A673 (cell line): ENCODE data around the gene ZNF740. TPM values are rescaled to one million over a fixed set of nuclear protein-coding genes. Genes with fewer than 3 reads are reported as not detected.

Experiments
- BruUV-seq: library from RNA; stranded (reverse); fragments of 400-500 nt; replicated peaks from 2 replicates; lab custom pipeline; 2021; lab: Mats Ljungman, UMichigan
- CTCF ChIA-PET: fragments of 300-600 bp; sonication (Branson Sonifier 250); formaldehyde crosslinking; loops from one replicate; lab custom pipeline; 2022; ENCODE audit warnings: antibody characterized with exemption; lab: Charles Lee
- POLR2A ChIA-PET: fragments of 300-600 bp; sonication (Branson Sonifier 250); formaldehyde crosslinking; loops from one replicate; lab custom pipeline; 2022; ENCODE audit warnings: antibody characterized with exemption; ENCODE audit not compliant: low non-redundant PET; lab: Charles Lee
- DNase-seq: peaks from one replicate; pipeline ENCODE4 v3.0.0-alpha.2; 2015; ENCODE audit warnings: low spot score
- H3K27ac ChIP-seq: fragments of 200-600 bp; sonication (generic); 2 replicates; pipeline ENCODE4 v1.5.1; 2016; ENCODE audit warnings: mixed run types, low read depth, mild to moderate bottlenecking, mixed read lengths, antibody characterized with exemption, low read length; ENCODE audit not compliant: poor library complexity, severe bottlenecking
- H3K27me3 ChIP-seq: fragments of 200-600 bp; sonication (generic); replicated peaks from 2 replicates; pipeline ENCODE4 v1.6.1; 2017; ENCODE audit warnings: mixed run types, low read depth, mild to moderate bottlenecking, mixed read lengths, antibody characterized with exemption, low read length; ENCODE audit not compliant: insufficient read depth, poor library complexity
- H3K36me3 ChIP-seq: fragments of 200-600 bp; sonication (generic); 2 replicates; pipeline ENCODE4 v1.6.1; 2016; ENCODE audit warnings: mixed run types, mild to moderate bottlenecking, mixed read lengths, antibody characterized with exemption, low read length; ENCODE audit not compliant: insufficient read depth, poor library complexity, severe bottlenecking
- H3K4me1 ChIP-seq: fragments of 200-600 bp; sonication (generic); 2 replicates; pipeline ENCODE4 v1.6.1; 2017; ENCODE audit warnings: mixed run types, mild to moderate bottlenecking, mixed read lengths, antibody characterized with exemption, low read length; ENCODE audit not compliant: insufficient read depth, poor library complexity, severe bottlenecking
- H3K4me3 ChIP-seq: fragments of 200-600 bp; sonication (generic); 2 replicates; pipeline ENCODE4 v1.5.1; 2016; ENCODE audit warnings: low read depth, mixed run types, mild to moderate bottlenecking, mixed read lengths, low read length; ENCODE audit not compliant: poor library complexity, severe bottlenecking
- H3K9me3 ChIP-seq: fragments of 200-600 bp; sonication (generic); 2 replicates; pipeline ENCODE4 v1.6.1; 2016; ENCODE audit warnings: mixed run types, low read depth, mild to moderate bottlenecking, mixed read lengths, antibody characterized with exemption, low read length; ENCODE audit not compliant: poor library complexity, severe bottlenecking
- EZH2 ChIP-seq: fragments of 200-600 bp; sonication (generic); IDR thresholded peaks from 2 replicates; pipeline ENCODE4 v1.6.1; 2017; ENCODE audit warnings: borderline replicate concordance, low read depth, mild to moderate bottlenecking, mixed read lengths, antibody characterized with exemption, low read length; ENCODE audit not compliant: poor library complexity, severe bottlenecking
- intact Hi-C: fragments of 100-400 bp; cut with micrococcal nuclease; formaldehyde crosslinking; loops from one replicate; pipeline ENCODE4 v1.10.0; 2022; ENCODE audit not compliant: unreplicated experiment
- total RNA-seq: library from RNA; stranded (reverse); gene quantifications from 2 replicates; pipeline ENCODE4 v1.2.3, GENCODE V29; 2021
- TF ChIP-seq, protein P1 (sequence below): fragments of 300-800, 200-600 bp; sonication (generic); conservative IDR thresholded peaks from 2 replicates; pipeline ENCODE4 v1.5.1; 2017; ENCODE audit warnings: low read depth, mild to moderate bottlenecking, antibody characterized with exemption, low read length, moderate library complexity, mixed read lengths

ZNF740 gene
- total RNA-seq, 1 experiment from 2014 or later = 48.6 TPM

DNA sequence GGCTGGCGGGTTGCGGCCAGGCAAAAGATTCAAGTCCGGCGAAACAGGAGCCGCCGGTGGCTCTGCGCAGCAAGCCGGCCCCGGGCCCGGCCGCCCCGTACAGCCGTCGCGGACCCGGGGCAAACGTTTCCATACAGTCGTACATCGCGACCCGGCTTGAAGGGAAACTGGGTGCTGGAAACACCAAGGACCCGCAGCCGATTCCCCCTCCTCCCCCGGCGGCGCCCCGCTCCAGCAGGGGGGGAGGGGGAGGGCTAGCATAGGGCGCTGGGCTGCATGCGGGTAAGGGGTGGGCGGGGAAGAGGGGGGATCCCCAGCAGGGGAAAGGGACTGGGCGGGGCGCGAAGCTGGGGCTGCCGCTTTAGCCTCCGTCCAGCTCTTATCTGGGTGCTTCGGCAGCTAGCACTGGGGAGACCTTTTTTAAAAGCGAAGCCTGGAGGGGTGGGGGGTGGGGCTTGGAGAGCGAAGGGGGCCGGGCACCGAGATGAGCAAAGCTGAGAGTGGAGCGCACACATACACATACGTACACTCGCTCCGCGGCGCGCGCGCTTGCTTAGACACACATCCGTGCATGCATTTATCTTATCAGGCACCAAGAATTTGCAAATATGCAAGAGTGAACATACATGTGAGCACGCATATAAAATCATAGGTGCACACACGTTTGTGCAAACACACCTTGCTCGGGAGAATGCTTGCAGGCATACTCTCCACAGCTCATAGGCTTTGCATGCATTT, 39.6 kb downstream of the ZNF740 start:
- peak; percentile 88 for DNase-seq
- Histone ChIP-seq H3K27me3 (no peaks in the 10 kb centered on the region), H3K9me3 (no peaks in the 10 kb centered on the region), H3K36me3 (no peaks in the 10 kb centered on the region), H3K4me1 (peaks cover 64% of the 10 kb centered on the region), H3K4me3 (peak overlapping the region; percentile 64), H3K27ac (peak overlapping the region; percentile 75)
- CTCF ChIA-PET = interaction anchor here (1.1 kb wide), 2 partner anchors 8 to 101 kb away, joined by 4 to 6 read pairs; partner anchors contain the start of gene AAAS
- TF ChIP-seq, protein P1, sequence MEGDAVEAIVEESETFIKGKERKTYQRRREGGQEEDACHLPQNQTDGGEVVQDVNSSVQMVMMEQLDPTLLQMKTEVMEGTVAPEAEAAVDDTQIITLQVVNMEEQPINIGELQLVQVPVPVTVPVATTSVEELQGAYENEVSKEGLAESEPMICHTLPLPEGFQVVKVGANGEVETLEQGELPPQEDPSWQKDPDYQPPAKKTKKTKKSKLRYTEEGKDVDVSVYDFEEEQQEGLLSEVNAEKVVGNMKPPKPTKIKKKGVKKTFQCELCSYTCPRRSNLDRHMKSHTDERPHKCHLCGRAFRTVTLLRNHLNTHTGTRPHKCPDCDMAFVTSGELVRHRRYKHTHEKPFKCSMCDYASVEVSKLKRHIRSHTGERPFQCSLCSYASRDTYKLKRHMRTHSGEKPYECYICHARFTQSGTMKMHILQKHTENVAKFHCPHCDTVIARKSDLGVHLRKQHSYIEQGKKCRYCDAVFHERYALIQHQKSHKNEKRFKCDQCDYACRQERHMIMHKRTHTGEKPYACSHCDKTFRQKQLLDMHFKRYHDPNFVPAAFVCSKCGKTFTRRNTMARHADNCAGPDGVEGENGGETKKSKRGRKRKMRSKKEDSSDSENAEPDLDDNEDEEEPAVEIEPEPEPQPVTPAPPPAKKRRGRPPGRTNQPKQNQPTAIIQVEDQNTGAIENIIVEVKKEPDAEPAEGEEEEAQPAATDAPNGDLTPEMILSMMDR = no peak
- no peak for TF ChIP-seq EZH2
- POLR2A ChIA-PET = interaction anchor here (0.6 kb wide), 1 partner anchor 55 kb away, joined by 3 read pairs; no protein-coding TSS in a partner anchor
- intact Hi-C loops = loop anchor here (5.0 kb wide), 1 partner anchor 47 kb away; the partner anchor contains the start of gene ESPL1
- BruUV-seq = no TSS peak

DNA sequence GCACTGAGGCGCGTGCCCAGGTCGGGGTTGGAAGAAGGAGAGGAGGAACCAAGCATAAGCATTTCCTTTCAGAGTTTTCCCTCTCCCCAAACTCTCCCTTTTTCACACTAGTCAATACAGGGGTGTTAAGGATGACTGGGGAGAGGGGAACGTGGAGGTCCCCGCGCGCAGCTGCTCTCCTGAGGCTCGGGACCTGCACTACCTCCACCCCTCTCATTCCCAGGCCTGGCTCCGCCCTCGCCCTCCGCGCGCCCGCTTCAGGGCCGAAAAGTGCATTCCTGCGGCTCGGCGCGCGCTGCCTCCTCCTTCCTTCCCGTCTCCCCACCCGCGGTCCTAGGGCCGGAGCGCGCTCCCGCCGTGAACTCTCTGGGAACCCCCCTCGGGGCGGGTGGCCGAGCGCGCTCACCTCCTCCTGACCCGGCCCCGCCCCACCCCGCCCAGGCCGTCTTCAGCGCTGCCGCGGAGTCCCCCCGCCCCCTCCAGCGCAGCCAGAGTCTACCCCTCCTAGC, 40.2 kb downstream of the ZNF740 start:
- ChIA-PET CTCF (interaction anchor here (0.6 to 1.1 kb wide), 2 partner anchors 9 to 45 kb away, joined by 6 to 8 read pairs; no protein-coding TSS in a partner anchor), POLR2A (interaction anchor here (0.6 kb wide), 1 partner anchor 54 kb away, joined by 3 read pairs; no protein-coding TSS in a partner anchor)
- Histone ChIP-seq H3K9me3 (no peaks in the 10 kb centered on the region), H3K4me3 (peak overlapping the region; percentile 64), H3K27me3 (no peaks in the 10 kb centered on the region), H3K4me1 (peaks cover 70% of the 10 kb centered on the region), H3K27ac (peak overlapping the region; percentile 75), H3K36me3 (no peaks in the 10 kb centered on the region)
- intact Hi-C loops = loop anchor here (5.0 kb wide), 1 partner anchor 47 kb away; the partner anchor contains the start of gene ESPL1
- TF ChIP-seq, protein P1 = no peak
- no peak for TF ChIP-seq EZH2
- no TSS peak for BruUV-seq
- peak; percentile 88 for DNase-seq

DNA sequence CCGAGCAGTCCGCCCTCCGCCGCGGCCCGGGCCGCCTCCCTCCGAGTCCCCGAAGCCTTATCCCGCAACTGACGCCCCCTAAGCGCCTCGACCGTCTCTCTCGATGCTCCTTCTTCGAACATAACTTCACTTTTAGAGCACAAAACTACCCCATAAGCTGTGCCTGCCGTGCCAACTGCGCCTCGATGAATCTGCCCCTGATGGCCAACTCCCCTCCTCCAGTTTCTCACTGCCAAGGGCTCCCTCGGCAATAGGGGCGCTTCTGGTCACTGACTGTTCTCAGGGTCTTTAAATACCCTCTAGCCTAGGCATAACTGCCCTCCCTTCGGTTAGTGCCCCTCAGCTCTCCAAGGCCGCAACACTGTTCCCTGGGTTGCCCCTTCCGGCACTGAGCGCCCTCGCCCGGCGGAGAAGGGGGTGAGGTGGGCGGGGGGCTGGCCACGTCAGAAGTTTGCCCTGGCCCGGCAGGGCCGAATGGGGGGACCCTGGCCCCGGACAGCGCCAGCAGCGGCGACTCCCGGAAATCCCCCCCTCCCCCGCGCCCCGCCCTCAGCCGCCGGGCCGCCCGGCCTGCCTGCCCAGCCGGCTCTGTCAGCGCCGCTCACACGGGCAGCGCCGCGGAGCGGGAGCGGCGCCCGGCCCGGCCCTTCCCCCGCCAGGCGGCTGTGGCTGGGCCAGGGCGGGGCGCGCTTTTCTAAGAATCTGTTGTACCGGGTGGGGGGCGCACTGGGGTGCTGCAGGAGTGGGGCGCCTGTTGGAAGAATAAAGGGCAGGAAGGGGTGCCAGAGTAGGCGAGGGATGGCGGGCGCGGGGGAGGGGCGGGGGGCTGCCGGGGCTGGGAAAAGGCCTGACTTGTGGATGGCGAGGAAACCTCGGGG, 40.9 kb downstream of the ZNF740 start:
- ChIA-PET POLR2A (interaction anchor here (0.7 kb wide), 1 partner anchor 78 kb away, joined by 17 read pairs; the partner anchor contains the start of gene MYG1), CTCF (interaction anchor here (0.6 kb wide), 1 partner anchor 45 kb away, joined by 8 read pairs; no protein-coding TSS in a partner anchor)
- no TSS peak for BruUV-seq
- Histone ChIP-seq H3K4me3 (peak overlapping the region; percentile 64), H3K27me3 (no peaks in the 10 kb centered on the region), H3K27ac (peak overlapping the region; percentile 75), H3K4me1 (peaks cover 70% of the 10 kb centered on the region), H3K36me3 (no peaks in the 10 kb centered on the region), H3K9me3 (no peaks in the 10 kb centered on the region)
- peak; percentile 58 for DNase-seq
- intact Hi-C loops = loop anchor here (5.0 kb wide), 1 partner anchor 46 kb away; the partner anchor contains the start of gene ESPL1
- no peak for TF ChIP-seq EZH2
- TF ChIP-seq, protein P1 = peak; percentile 48
